HCT116 (cell line): Measurements from ENCODE around the gene CDV3. TPM values are rescaled to one million over a fixed set of nuclear protein-coding genes. Genes with fewer than 3 reads are reported as not detected.
A peak's percentile ranks its signal among the peaks of the same experiment; 100 is the strongest.

Experiments
- ATAC-seq: fragments of 200-7000 bp; cut with Tn5 transposase; 2 replicates; pipeline ENCODE4 v1.9.1; 2020; ENCODE audit warnings: mild to moderate bottlenecking, moderate library complexity
- BruUV-seq: library from RNA; stranded (reverse); fragments of 400-500 nt; replicated peaks from 2 replicates; lab custom pipeline; 2021; lab: Mats Ljungman, UMichigan
- CTCF ChIA-PET: fragments of 300-600 bp; sonication (Branson Sonifier 250); formaldehyde crosslinking; loops from one replicate; lab custom pipeline; 2021; ENCODE audit warnings: antibody characterized with exemption; lab: Charles Lee
- POLR2A ChIA-PET: fragments of 300-600, 350-600 bp; sonication (Branson Sonifier 250); formaldehyde crosslinking; loops from one replicate; lab custom pipeline; 2021; ENCODE audit warnings: antibody characterized with exemption; lab: Charles Lee
- RAD21 ChIA-PET, 2 experiments: fragments of 300-600 bp; sonication (Branson Sonifier 250); formaldehyde crosslinking; loops; one replicate each; lab custom pipeline; 2023; ENCODE audit warnings: low total read pairs in 2 of 2; ENCODE audit not compliant: uncharacterized antibody in 2 of 2, unreplicated experiment in 2 of 2, low non-redundant PET in 1 of 2; lab: Charles Lee
- DNase-seq: peaks from one replicate; pipeline ENCODE4 v3.0.0-alpha.2; 2010; ENCODE audit warnings: low read depth, low spot score
- H2AFZ ChIP-seq: fragments of 200-600 bp; shearing (Covaris generic), sonication (generic); 2 replicates; pipeline ENCODE4 v1.6.1; 2017; ENCODE audit warnings: low read depth, mixed run types, mixed read lengths, antibody characterized with exemption, low read length; ENCODE audit not compliant: poor library complexity, severe bottlenecking
- H3K27ac ChIP-seq: 2 replicates; pipeline ENCODE4 v1.5.1; 2012; ENCODE audit warnings: low read depth, low read length
- H3K27me3 ChIP-seq: fragments of 200-600 bp; sonication (generic); 2 replicates; pipeline ENCODE4 v1.6.1; 2016; ENCODE audit warnings: mixed run types, low read length, mixed read lengths; ENCODE audit not compliant: insufficient read depth
- H3K36me3 ChIP-seq, 2 experiments: fragments of 200-500 bp in 1 of 2; fragments of 200-600 bp in 1 of 2; sonication (Bioruptor generic) in 1 of 2; sonication (generic) in 1 of 2; 2 replicates each; pipeline versions ENCODE4 v1.5.1 to v1.6.1; 2014 to 2016; ENCODE audit warnings: low read length in 2 of 2, inconsistent platforms in 1 of 2, mixed read lengths in 1 of 2, mixed run types in 1 of 2; ENCODE audit not compliant: insufficient read depth in 2 of 2, control insufficient read depth in 1 of 2
- H3K4me1 ChIP-seq, 2 experiments: fragments of 200-600 bp in 1 of 2; sonication (generic) in 1 of 2; 2 replicates each; pipeline versions ENCODE4 v1.5.1 to v1.6.1; 2012 to 2017; ENCODE audit warnings: low read length in 2 of 2, inconsistent platforms in 1 of 2, mild to moderate bottlenecking in 1 of 2, mixed read lengths in 1 of 2, mixed run types in 1 of 2, moderate library complexity in 1 of 2; ENCODE audit not compliant: insufficient read depth in 2 of 2, control insufficient read depth in 1 of 2
- H3K4me2 ChIP-seq: fragments of 200-600 bp; sonication (generic); 2 replicates; pipeline ENCODE4 v1.6.1; 2017; ENCODE audit warnings: mixed run types, low read length, mixed read lengths
- H3K4me3 ChIP-seq, 2 experiments: fragments of 200-600 bp in 1 of 2; sonication (generic) in 1 of 2; replicated peaks in 1 of 2; 2 replicates each; pipeline ENCODE4 v1.5.1; 2011 to 2016; ENCODE audit warnings: low read length in 2 of 2, control low read depth in 1 of 2, low read depth in 1 of 2, mild to moderate bottlenecking in 1 of 2, mixed read lengths in 1 of 2, mixed run types in 1 of 2
- H3K79me2 ChIP-seq: fragments of 200-600 bp; sonication (generic); 2 replicates; pipeline ENCODE4 v1.6.1; 2017; ENCODE audit warnings: mild to moderate bottlenecking, mixed run types, low read length, moderate library complexity, mixed read lengths; ENCODE audit not compliant: insufficient read depth
- H3K9ac ChIP-seq: fragments of 200-600 bp; sonication (generic); 2 replicates; pipeline ENCODE4 v1.6.1; 2016; ENCODE audit warnings: low read length, mixed read lengths
- H3K9me2 ChIP-seq: fragments of 200-600 bp; sonication (generic), shearing (Covaris generic); 2 replicates; pipeline ENCODE4 v1.6.1; 2017; ENCODE audit warnings: mixed run types, mild to moderate bottlenecking, moderate library complexity; ENCODE audit not compliant: insufficient read depth
- H3K9me3 ChIP-seq, 2 experiments: fragments of 200-500 bp in 1 of 2; fragments of 200-600 bp in 1 of 2; sonication (Bioruptor generic) in 1 of 2; sonication (generic) in 1 of 2; 2 replicates each; pipeline ENCODE4 v1.6.1; 2014 to 2017; ENCODE audit warnings: low read length in 2 of 2, mixed read lengths in 2 of 2, inconsistent platforms in 1 of 2, low read depth in 1 of 2, mild to moderate bottlenecking in 1 of 2, mixed run types in 1 of 2, moderate library complexity in 1 of 2; ENCODE audit not compliant: control insufficient read depth in 1 of 2, insufficient read depth in 1 of 2
- H4K20me1 ChIP-seq: fragments of 200-600 bp; sonication (generic), shearing (Covaris generic); 2 replicates; pipeline ENCODE4 v1.6.1; 2017; ENCODE audit warnings: mixed run types, mild to moderate bottlenecking, moderate library complexity; ENCODE audit not compliant: insufficient read depth
- EZH2phosphoT487 ChIP-seq: fragments of 200-600 bp; IDR thresholded peaks from 2 replicates; pipeline ENCODE4 v1.6.1; 2018; ENCODE audit warnings: antibody characterized with exemption, borderline replicate concordance
- POLR2A ChIP-seq: IDR thresholded peaks from 2 replicates; pipeline ENCODE4 v1.7.0; 2011; ENCODE audit warnings: borderline replicate concordance; ENCODE audit not compliant: insufficient read depth, insufficient read length; ENCODE audit errors: extremely low read depth
- RAD21 ChIP-seq: IDR thresholded peaks from 2 replicates; pipeline ENCODE4 v1.6.1; 2012; ENCODE audit warnings: low read depth, mild to moderate bottlenecking
- YY1 ChIP-seq: IDR thresholded peaks from 2 replicates; pipeline ENCODE4 v1.6.1; 2011; ENCODE audit warnings: low read length, low read depth, moderate library complexity, mild to moderate bottlenecking; ENCODE audit not compliant: insufficient replicate concordance; ENCODE audit errors: extremely low read depth
- intact Hi-C: fragments of 100-400 bp; cut with micrococcal nuclease; formaldehyde crosslinking; loops from 2 replicates; pipeline ENCODE4 v1.10.0; 2022
- total RNA-seq: library from RNA; stranded (reverse); gene quantifications from one replicate; pipeline ENCODE4 v1.2.1, GENCODE V29; 2021; ENCODE audit not compliant: unreplicated experiment
- TF ChIP-seq, protein P1 (sequence below): IDR thresholded peaks from 2 replicates; pipeline ENCODE4 v1.6.1; 2011; ENCODE audit warnings: mild to moderate bottlenecking, low read length, moderate library complexity; ENCODE audit not compliant: insufficient replicate concordance; ENCODE audit errors: extremely low read depth
- TF ChIP-seq, protein P2 (sequence below): IDR thresholded peaks from 2 replicates; pipeline ENCODE4 v1.6.1; 2012; ENCODE audit warnings: low read depth

CDV3 gene
- total RNA-seq, 1 experiment from 2014 or later = 153 TPM

DNA sequence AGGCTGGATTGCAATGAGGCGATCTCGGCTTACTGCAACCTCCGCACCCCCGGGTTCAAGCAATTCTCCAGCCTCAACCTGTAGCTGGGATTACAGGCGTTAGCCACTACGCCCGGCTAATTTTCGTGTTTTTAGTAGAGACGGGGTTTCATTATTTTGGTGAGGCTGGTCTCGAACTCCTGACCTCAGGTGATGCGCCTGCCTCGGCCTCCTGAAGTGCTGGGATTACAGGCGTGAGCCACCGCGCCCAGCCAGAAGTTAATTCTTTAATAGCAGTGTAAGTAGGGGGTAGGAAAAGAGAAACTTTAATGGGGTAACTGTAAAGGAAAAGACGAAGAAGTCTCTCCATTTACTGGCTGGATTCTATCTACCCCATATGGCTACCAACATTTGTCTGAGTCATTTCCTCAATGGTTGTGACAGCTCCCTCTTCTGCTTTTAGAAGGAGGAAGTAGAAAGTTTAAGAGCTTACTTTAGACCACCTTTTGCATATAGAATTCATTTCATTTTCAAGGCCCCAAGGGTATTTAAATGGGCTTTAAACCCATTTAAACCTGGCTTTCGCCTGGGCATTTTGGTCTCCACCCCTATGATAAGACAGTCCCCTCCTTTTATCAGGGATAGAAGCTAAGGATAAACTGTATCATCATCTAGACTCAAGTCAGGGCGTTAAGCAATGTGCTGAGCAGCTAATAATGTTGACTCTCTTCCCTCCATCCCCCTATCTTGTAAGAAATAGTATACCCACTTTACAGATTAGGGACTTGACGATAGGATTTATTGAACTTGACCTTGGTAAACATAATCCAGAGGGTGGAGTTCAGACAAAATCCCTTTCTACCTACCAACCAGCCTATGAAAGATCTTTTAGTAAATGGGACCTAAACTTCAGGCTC lies 1.1 kb upstream of the CDV3 start:
- ATAC-seq (no peak), DNase-seq (no peak)
- H3K79me2 ChIP-seq = peaks cover 32% of the 10 kb centered on the region
- ChIA-PET RAD21 (no interaction called here), CTCF (interaction anchor here (0.6 to 1.5 kb wide), 3 partner anchors 97 to 148 kb away, joined by 3 to 4 read pairs (median 4); no protein-coding TSS in a partner anchor), POLR2A (interaction anchor here (0.6 to 2.4 kb wide), 6 partner anchors 9 to 109 kb away, joined by 3 to 22 read pairs (median 6); no protein-coding TSS in a partner anchor)
- H3K9ac ChIP-seq = peak overlapping the region; percentile 65
- H3K36me3 ChIP-seq = peaks cover 13 to 17% of the 10 kb centered on the region in 2 experiments
- peaks cover 40 to 66% of the 10 kb centered on the region in 2 experiments for H3K4me1 ChIP-seq
- H3K4me2 ChIP-seq = peak overlapping the region; percentile 85
- no peak for TF ChIP-seq POLR2A
- TF ChIP-seq YY1 = no peak
- TF ChIP-seq EZH2phosphoT487 = no peak
- TF ChIP-seq, protein P1, sequence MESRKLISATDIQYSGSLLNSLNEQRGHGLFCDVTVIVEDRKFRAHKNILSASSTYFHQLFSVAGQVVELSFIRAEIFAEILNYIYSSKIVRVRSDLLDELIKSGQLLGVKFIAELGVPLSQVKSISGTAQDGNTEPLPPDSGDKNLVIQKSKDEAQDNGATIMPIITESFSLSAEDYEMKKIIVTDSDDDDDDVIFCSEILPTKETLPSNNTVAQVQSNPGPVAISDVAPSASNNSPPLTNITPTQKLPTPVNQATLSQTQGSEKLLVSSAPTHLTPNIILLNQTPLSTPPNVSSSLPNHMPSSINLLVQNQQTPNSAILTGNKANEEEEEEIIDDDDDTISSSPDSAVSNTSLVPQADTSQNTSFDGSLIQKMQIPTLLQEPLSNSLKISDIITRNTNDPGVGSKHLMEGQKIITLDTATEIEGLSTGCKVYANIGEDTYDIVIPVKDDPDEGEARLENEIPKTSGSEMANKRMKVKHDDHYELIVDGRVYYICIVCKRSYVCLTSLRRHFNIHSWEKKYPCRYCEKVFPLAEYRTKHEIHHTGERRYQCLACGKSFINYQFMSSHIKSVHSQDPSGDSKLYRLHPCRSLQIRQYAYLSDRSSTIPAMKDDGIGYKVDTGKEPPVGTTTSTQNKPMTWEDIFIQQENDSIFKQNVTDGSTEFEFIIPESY = no peak
- TF ChIP-seq, protein P2, sequence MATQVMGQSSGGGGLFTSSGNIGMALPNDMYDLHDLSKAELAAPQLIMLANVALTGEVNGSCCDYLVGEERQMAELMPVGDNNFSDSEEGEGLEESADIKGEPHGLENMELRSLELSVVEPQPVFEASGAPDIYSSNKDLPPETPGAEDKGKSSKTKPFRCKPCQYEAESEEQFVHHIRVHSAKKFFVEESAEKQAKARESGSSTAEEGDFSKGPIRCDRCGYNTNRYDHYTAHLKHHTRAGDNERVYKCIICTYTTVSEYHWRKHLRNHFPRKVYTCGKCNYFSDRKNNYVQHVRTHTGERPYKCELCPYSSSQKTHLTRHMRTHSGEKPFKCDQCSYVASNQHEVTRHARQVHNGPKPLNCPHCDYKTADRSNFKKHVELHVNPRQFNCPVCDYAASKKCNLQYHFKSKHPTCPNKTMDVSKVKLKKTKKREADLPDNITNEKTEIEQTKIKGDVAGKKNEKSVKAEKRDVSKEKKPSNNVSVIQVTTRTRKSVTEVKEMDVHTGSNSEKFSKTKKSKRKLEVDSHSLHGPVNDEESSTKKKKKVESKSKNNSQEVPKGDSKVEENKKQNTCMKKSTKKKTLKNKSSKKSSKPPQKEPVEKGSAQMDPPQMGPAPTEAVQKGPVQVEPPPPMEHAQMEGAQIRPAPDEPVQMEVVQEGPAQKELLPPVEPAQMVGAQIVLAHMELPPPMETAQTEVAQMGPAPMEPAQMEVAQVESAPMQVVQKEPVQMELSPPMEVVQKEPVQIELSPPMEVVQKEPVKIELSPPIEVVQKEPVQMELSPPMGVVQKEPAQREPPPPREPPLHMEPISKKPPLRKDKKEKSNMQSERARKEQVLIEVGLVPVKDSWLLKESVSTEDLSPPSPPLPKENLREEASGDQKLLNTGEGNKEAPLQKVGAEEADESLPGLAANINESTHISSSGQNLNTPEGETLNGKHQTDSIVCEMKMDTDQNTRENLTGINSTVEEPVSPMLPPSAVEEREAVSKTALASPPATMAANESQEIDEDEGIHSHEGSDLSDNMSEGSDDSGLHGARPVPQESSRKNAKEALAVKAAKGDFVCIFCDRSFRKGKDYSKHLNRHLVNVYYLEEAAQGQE = no peak
- TF ChIP-seq RAD21 = no peak
- TSS peak; percentile 99 for BruUV-seq
- peak overlapping the region; percentile 38 to 52 for H3K4me3 ChIP-seq
- intact Hi-C loops = loop anchor here (5.0 kb wide), 1 partner anchor 850 kb away; the partner anchor contains the start of gene NPHP3
- H4K20me1 ChIP-seq = peaks cover 17% of the 10 kb centered on the region; the same call in 1 of the 2 replicates
- peak overlapping the region; percentile 78 for H3K27ac ChIP-seq
- H3K27me3 ChIP-seq = no peaks in the 10 kb centered on the region
- H3K9me3 ChIP-seq = no peaks in the 10 kb centered on the region
- H2AFZ ChIP-seq = no peak overlapping the region
- H3K9me2 ChIP-seq = no peaks in the 10 kb centered on the region
